K562 (cell line): ENCODE measurements around the gene INCA1. TPM values are rescaled to one million over a fixed set of nuclear protein-coding genes. Genes with fewer than 3 reads are reported as not detected.

Source experiments
- MYBL2 ChIP-seq, 2 experiments: fragments of 450-650 bp in 1 of 2; sonication (generic) in 1 of 2; formaldehyde crosslinking in 1 of 2; IDR thresholded peaks; 2 replicates each; pipeline versions ENCODE4 v1.6.1 to v1.8.1; 2017 to 2022; ENCODE audit warnings: borderline replicate concordance in 1 of 2, inconsistent platforms in 1 of 2, low read depth in 1 of 2, mild to moderate bottlenecking in 1 of 2, missing genetic modification reagents in 1 of 2, moderate library complexity in 1 of 2
- PHB ChIP-seq: fragments of 250-450 bp; sonication (Bioruptor Pico); IDR thresholded peaks from 2 replicates; pipeline ENCODE4 v1.5.0; 2021
- PHF21A ChIP-seq: fragments of 450-650 bp; IDR thresholded peaks from 2 replicates; pipeline ENCODE4 v1.6.1; 2017; ENCODE audit warnings: low read depth, borderline replicate concordance
- PRMT5 ChIP-seq: sonication (generic); formaldehyde crosslinking; IDR thresholded peaks from 2 replicates; pipeline ENCODE4 v1.5.0; 2020; ENCODE audit warnings: missing genetic modification reagents
- RNF2 ChIP-seq: sonication (generic); IDR thresholded peaks from 2 replicates; pipeline ENCODE4 v1.6.1; 2016
- SIN3A ChIP-seq, 2 experiments: fragments of 150-350 bp in 1 of 2; IDR thresholded peaks; 2 replicates each; pipeline ENCODE4 v1.6.1; 2011 to 2016; ENCODE audit warnings: borderline replicate concordance in 2 of 2, low read depth in 2 of 2, low read length in 2 of 2, mild to moderate bottlenecking in 2 of 2, moderate library complexity in 2 of 2; ENCODE audit not compliant: control insufficient read depth in 1 of 2
- SMARCB1 ChIP-seq: IDR thresholded peaks from 2 replicates; pipeline ENCODE4 v1.6.1; 2011; ENCODE audit warnings: improper control_type of control experiment, low read depth; ENCODE audit not compliant: insufficient read length
- TAF7 ChIP-seq: fragments of 450-650 bp; IDR thresholded peaks from 2 replicates; pipeline ENCODE4 v1.6.1; 2016; ENCODE audit warnings: missing genetic modification characterization, missing compliant biosample characterization
- XRCC4 ChIP-seq: IDR thresholded peaks from one replicate; pipeline ENCODE4 v1.6.1; 2011; ENCODE audit not compliant: insufficient read depth, insufficient read length; ENCODE audit errors: extremely low read depth
- ZBTB1 ChIP-seq: sonication (generic); formaldehyde crosslinking; IDR thresholded peaks from 2 replicates; pipeline ENCODE4 v1.8.1; 2023; ENCODE audit warnings: missing genetic modification reagents, low read depth, mild to moderate bottlenecking, borderline replicate concordance
- ZBTB17 ChIP-seq: fragments of 450-650 bp; formaldehyde crosslinking; IDR thresholded peaks from 2 replicates; pipeline ENCODE4 v1.4.0; 2020; ENCODE audit warnings: mild to moderate bottlenecking
- ZNF347 ChIP-seq: fragments of 450-650 bp; formaldehyde crosslinking; IDR thresholded peaks from 2 replicates; pipeline ENCODE4 v1.4.0; 2020; ENCODE audit warnings: low read depth, mild to moderate bottlenecking, moderate library complexity
- ZNF507 ChIP-seq: conservative IDR thresholded peaks from 2 replicates; pipeline ENCODE4 v1.6.1; 2017; ENCODE audit warnings: missing genetic modification characterization, missing compliant biosample characterization
- polyA plus RNA-seq, 8 experiments: library from polyadenylated mRNA; depleted of rRNA in 4 of 8; stranded (reverse) in 5 of 8; unstranded in 3 of 8; fragments of >200 nt; fragmentation: Nextera tagmentation in 2 of 8; fragmentation: Illumina TruSeq in 1 of 8; extraction: Ambion mirVana in 2 of 8; extraction: Trizol in 1 of 8; gene quantifications; 2 replicates each; pipeline versions ENCODE4 v1.2.1 to v1.2.3, GENCODE V29; 2011 to 2014; ENCODE audit warnings: inconsistent platforms in 1 of 8, missing spikeins in 1 of 8
- total RNA-seq, 7 experiments: library from RNA; depleted of rRNA in 6 of 7; stranded (reverse); fragments of >200 nt in 6 of 7; fragmentation: Illumina TruSeq in 2 of 7; extraction: Trizol in 2 of 7; gene quantifications; 2 replicates each; pipeline versions ENCODE4 v1.2.1 to v1.2.3, GENCODE V29; 2011 to 2021; ENCODE audit warnings: low replicate concordance in 1 of 7
- TF ChIP-seq, protein P1 (sequence below), 2 experiments: IDR thresholded peaks in 1 of 2; conservative IDR thresholded peaks in 1 of 2; 2 replicates each; pipeline ENCODE4 v1.6.1; 2016; ENCODE audit warnings: low read depth in 2 of 2, mild to moderate bottlenecking in 1 of 2, missing compliant biosample characterization in 1 of 2, missing genetic modification characterization in 1 of 2, moderate library complexity in 1 of 2
- TF ChIP-seq, protein P2 (sequence below): fragments of 450-650 bp; formaldehyde crosslinking; IDR thresholded peaks from 2 replicates; pipeline ENCODE4 v1.4.0; 2022; ENCODE audit warnings: missing genetic modification characterization
- TF ChIP-seq, protein P3 (sequence below): fragments of 450-650 bp; IDR thresholded peaks from 2 replicates; pipeline ENCODE4 v1.6.1; 2016; ENCODE audit warnings: low read depth, mild to moderate bottlenecking, moderate library complexity
- TF ChIP-seq, protein P4 (sequence below): fragments of 200-800 bp; sonication (Bioruptor generic); IDR thresholded peaks from 2 replicates; pipeline ENCODE4 v1.6.1; 2016; ENCODE audit warnings: missing genetic modification characterization, missing compliant biosample characterization

Gene INCA1
- total and polyA plus RNA-seq, 9 of the 15 experiments (the other 6 are each of a cell fraction or from before 2014, with no cell fraction given) = 0.08 to 0.50 (median 0.13) TPM; not detected in 4

DNA sequence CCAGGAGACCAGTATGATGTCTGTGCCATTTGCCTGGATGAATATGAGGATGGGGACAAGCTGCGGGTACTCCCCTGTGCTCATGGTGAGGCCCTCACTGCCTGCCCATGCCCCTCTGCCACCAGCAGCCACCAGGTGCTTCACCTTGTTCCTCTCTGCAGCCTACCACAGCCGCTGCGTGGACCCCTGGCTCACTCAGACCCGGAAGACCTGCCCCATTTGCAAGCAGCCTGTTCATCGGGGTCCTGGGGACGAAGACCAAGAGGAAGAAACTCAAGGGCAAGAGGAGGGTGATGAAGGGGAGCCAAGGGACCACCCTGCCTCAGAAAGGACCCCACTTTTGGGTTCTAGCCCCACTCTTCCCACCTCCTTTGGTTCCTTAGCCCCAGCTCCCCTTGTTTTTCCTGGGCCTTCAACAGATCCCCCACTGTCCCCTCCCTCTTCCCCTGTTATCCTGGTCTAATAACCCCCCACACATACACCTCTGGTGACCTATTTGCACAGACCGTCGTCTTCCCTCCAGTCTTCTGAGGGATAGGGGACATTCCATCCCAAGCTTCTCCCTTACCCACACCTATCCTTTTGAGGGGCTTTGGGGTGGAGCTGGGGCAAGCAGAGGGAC, 52.7 kb downstream of the INCA1 start (continued):
- no peak for TF ChIP-seq SMARCB1
- peak; percentile 6; the same call in 1 of the 2 replicates for TF ChIP-seq ZBTB17 (CRISPR knock-in tag)
- TF ChIP-seq, protein P1, sequence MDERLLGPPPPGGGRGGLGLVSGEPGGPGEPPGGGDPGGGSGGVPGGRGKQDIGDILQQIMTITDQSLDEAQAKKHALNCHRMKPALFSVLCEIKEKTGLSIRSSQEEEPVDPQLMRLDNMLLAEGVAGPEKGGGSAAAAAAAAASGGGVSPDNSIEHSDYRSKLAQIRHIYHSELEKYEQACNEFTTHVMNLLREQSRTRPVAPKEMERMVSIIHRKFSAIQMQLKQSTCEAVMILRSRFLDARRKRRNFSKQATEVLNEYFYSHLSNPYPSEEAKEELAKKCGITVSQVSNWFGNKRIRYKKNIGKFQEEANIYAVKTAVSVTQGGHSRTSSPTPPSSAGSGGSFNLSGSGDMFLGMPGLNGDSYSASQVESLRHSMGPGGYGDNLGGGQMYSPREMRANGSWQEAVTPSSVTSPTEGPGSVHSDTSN (CRISPR knock-in tag; IDR thresholded peaks at IDR 0.05; ENCODE audit: low read depth) = no peak
- TF ChIP-seq, protein P1 (tag; conservative IDR thresholded peaks at IDR 0.05; ENCODE audit: low read depth) = no peak
- no peak for TF ChIP-seq RNF2
- no peak for TF ChIP-seq PRMT5
- TF ChIP-seq TAF7 (tag) = no peak
- TF ChIP-seq, protein P2, sequence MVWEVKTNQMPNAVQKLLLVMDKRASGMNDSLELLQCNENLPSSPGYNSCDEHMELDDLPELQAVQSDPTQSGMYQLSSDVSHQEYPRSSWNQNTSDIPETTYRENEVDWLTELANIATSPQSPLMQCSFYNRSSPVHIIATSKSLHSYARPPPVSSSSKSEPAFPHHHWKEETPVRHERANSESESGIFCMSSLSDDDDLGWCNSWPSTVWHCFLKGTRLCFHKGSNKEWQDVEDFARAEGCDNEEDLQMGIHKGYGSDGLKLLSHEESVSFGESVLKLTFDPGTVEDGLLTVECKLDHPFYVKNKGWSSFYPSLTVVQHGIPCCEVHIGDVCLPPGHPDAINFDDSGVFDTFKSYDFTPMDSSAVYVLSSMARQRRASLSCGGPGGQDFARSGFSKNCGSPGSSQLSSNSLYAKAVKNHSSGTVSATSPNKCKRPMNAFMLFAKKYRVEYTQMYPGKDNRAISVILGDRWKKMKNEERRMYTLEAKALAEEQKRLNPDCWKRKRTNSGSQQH = 0 out of 2 replicates have a peak, but pooled peaks have one; percentile 16
- TF ChIP-seq ZNF347 (CRISPR knock-in tag) = no peak
- TF ChIP-seq, protein P3, sequence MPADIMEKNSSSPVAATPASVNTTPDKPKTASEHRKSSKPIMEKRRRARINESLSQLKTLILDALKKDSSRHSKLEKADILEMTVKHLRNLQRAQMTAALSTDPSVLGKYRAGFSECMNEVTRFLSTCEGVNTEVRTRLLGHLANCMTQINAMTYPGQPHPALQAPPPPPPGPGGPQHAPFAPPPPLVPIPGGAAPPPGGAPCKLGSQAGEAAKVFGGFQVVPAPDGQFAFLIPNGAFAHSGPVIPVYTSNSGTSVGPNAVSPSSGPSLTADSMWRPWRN = no peak
- TF ChIP-seq SIN3A (IDR thresholded peaks at IDR 0.05; ENCODE audit: borderline replicate concordance in 2 of 2, control insufficient read depth in 1 of 2, low read depth in 2 of 2, low read length in 2 of 2) = no peak; a peak in 2 of 4 replicates
- no peak for TF ChIP-seq PHB
- TF ChIP-seq, protein P4, sequence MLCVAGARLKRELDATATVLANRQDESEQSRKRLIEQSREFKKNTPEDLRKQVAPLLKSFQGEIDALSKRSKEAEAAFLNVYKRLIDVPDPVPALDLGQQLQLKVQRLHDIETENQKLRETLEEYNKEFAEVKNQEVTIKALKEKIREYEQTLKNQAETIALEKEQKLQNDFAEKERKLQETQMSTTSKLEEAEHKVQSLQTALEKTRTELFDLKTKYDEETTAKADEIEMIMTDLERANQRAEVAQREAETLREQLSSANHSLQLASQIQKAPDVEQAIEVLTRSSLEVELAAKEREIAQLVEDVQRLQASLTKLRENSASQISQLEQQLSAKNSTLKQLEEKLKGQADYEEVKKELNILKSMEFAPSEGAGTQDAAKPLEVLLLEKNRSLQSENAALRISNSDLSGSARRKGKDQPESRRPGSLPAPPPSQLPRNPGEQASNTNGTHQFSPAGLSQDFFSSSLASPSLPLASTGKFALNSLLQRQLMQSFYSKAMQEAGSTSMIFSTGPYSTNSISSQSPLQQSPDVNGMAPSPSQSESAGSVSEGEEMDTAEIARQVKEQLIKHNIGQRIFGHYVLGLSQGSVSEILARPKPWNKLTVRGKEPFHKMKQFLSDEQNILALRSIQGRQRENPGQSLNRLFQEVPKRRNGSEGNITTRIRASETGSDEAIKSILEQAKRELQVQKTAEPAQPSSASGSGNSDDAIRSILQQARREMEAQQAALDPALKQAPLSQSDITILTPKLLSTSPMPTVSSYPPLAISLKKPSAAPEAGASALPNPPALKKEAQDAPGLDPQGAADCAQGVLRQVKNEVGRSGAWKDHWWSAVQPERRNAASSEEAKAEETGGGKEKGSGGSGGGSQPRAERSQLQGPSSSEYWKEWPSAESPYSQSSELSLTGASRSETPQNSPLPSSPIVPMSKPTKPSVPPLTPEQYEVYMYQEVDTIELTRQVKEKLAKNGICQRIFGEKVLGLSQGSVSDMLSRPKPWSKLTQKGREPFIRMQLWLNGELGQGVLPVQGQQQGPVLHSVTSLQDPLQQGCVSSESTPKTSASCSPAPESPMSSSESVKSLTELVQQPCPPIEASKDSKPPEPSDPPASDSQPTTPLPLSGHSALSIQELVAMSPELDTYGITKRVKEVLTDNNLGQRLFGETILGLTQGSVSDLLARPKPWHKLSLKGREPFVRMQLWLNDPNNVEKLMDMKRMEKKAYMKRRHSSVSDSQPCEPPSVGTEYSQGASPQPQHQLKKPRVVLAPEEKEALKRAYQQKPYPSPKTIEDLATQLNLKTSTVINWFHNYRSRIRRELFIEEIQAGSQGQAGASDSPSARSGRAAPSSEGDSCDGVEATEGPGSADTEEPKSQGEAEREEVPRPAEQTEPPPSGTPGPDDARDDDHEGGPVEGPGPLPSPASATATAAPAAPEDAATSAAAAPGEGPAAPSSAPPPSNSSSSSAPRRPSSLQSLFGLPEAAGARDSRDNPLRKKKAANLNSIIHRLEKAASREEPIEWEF (CRISPR knock-in tag) = no peak
- 0 out of 2 replicates have a peak, but pooled peaks have one; percentile 20 for TF ChIP-seq ZBTB1 (CRISPR knock-in tag)
- TF ChIP-seq ZNF507 (tag) = no peak
- TF ChIP-seq XRCC4 = no peak
- TF ChIP-seq MYBL2 (IDR thresholded peaks at IDR 0.05; ENCODE audit: low read depth) = no peak
- TF ChIP-seq MYBL2 (CRISPR knock-in tag; IDR thresholded peaks at IDR 0.05; ENCODE audit: borderline replicate concordance) = no peak
- no peak for TF ChIP-seq PHF21A
